Activated CD8-positive, alpha-beta memory T cell treated with anti-CD3 and anti-CD28 coated beads, Interleukin-2, amount 10 ng/mL, durations not matched to agents 7 days and 5 days (primary cell): ENCODE data around the gene ELF2. TPM values are rescaled to one million over a fixed set of nuclear protein-coding genes. Genes with fewer than 3 reads are reported as not detected.
"Not testable (repeated sequence)": the region's sequence is repeated elsewhere in the genome, so short reads cannot be mapped to it uniquely, and the experiment has no call there.

ENCODE experiments used
- ATAC-seq: fragments of 150-1000 bp; cut with Tn5 transposase; one replicate; pipeline ENCODE4 v1.10.0; 2021; ENCODE audit warnings: moderate library complexity
- CTCF ChIA-PET: fragments of 350-600 bp; sonication (Branson Sonifier 250); formaldehyde crosslinking; loops from one replicate; lab custom pipeline; 2021; ENCODE audit warnings: antibody characterized with exemption; lab: Charles Lee
- DNase-seq: peaks from one replicate; pipeline ENCODE4 v3.0.0-alpha.2; 2020
- H3K27ac Mint-ChIP-seq: one replicate; pipeline ENCODE4 v1.8.0; 2021; ENCODE audit warnings: mild to moderate bottlenecking, mixed read lengths
- H3K27me3 Mint-ChIP-seq: one replicate; pipeline ENCODE4 v1.8.0; 2021; ENCODE audit warnings: mixed read lengths
- H3K36me3 Mint-ChIP-seq: one replicate; pipeline ENCODE4 v1.8.0; 2021; ENCODE audit warnings: mild to moderate bottlenecking, mixed read lengths
- H3K4me1 Mint-ChIP-seq: one replicate; pipeline ENCODE4 v1.8.0; 2021; ENCODE audit warnings: mixed read lengths
- H3K4me3 Mint-ChIP-seq: one replicate; pipeline ENCODE4 v1.8.0; 2021; ENCODE audit warnings: mild to moderate bottlenecking, moderate library complexity, mixed read lengths
- H3K9me3 Mint-ChIP-seq: one replicate; pipeline ENCODE4 v1.8.0; 2022; ENCODE audit warnings: low read depth, mixed read lengths
- total RNA-seq, 2 experiments: library from RNA; stranded (reverse); gene quantifications; one replicate each; pipeline ENCODE4 v1.2.3, GENCODE V29; 2021

ELF2 gene
- total RNA-seq, 2 experiments from 2014 or later, result 27.3 to 39.8 TPM

GRCh38 chr4:139175646-139176301 is 1.2 kb downstream of the ELF2 start:
- DNase-seq, result no peak
- H3K27ac Mint-ChIP-seq, result peak overlapping the region; percentile 30
- ATAC-seq, result no peak
- no peaks in the 10 kb centered on the region for H3K36me3 Mint-ChIP-seq
- peaks cover 27% of the 10 kb centered on the region for H3K27me3 Mint-ChIP-seq
- H3K9me3 Mint-ChIP-seq, result no peaks in the 10 kb centered on the region
- CTCF ChIA-PET, result interaction anchor here (0.7 to 3.6 kb wide), 5 partner anchors 76 to 120 kb away, joined by 3 to 18 read pairs (median 3); no protein-coding TSS in a partner anchor
- H3K4me3 Mint-ChIP-seq, result peak overlapping the region; percentile 75
- H3K4me1 Mint-ChIP-seq, result peaks cover 26% of the 10 kb centered on the region

- Mint-ChIP-seq H3K9me3 (no peaks in the 10 kb centered on the region), H3K4me3 (no peak overlapping the region)
These were observed 4.9 kb downstream of the ELF2 start for GRCh38 chr4:139171876-139172691.

DNA sequence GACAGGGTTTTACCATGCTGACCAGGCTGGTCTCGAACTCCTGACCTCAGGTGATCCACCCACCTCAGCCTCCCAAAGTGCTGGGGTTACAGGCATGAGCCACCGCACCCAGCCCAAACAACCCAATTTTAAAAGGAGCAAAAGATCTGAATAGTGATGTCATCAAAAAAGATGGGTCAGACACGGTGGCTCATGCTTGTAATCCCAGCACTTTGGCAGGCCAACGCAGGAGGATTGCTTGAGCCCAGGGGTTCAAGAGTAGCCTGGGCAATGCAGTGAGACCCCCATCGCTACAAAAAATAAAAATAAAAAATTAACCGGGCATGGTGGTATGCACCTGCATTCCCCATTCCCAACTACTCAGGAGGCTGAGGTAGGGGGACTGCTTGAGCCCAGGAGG is 6.1 kb downstream of the ELF2 start:
- Mint-ChIP-seq H3K36me3 (no peaks in the 10 kb centered on the region), H3K4me1 (peaks cover 16% of the 10 kb centered on the region), H3K27ac (no peak overlapping the region), H3K27me3 (peaks cover 14% of the 10 kb centered on the region), H3K9me3 (no peaks in the 10 kb centered on the region), H3K4me3 (no peak overlapping the region)
- DNase-seq, result no peak
- no peak for ATAC-seq
- CTCF ChIA-PET, result no interaction called here

More at GRCh38 chr4:139171876-139172691, 4.9 kb downstream of the ELF2 start:
- H3K27me3 Mint-ChIP-seq, result peaks cover 16% of the 10 kb centered on the region
- H3K27ac Mint-ChIP-seq, result no peak overlapping the region
- no peak for ATAC-seq
- no peaks in the 10 kb centered on the region for H3K36me3 Mint-ChIP-seq
- H3K4me1 Mint-ChIP-seq, result peaks cover 18% of the 10 kb centered on the region
- CTCF ChIA-PET, result interaction anchor here (0.6 to 1.2 kb wide), 3 partner anchors 44 to 74 kb away, joined by 3 read pairs; no protein-coding TSS in a partner anchor
- no peak for DNase-seq

GRCh38 chr4:139167774-139168444 is 9.1 kb downstream of the ELF2 start:
- DNase-seq (no peak), ATAC-seq (no peak)
- Mint-ChIP-seq H3K36me3 (no peaks in the 10 kb centered on the region), H3K27me3 (no peaks in the 10 kb centered on the region), H3K9me3 (no peaks in the 10 kb centered on the region), H3K4me3 (no peak overlapping the region), H3K4me1 (peaks cover 16% of the 10 kb centered on the region), H3K27ac (no peak overlapping the region)
- CTCF ChIA-PET, result interaction anchor here (0.7 to 1.9 kb wide), 6 partner anchors 9 to 137 kb away, joined by 3 to 4 read pairs (median 3); no protein-coding TSS in a partner anchor

DNA sequence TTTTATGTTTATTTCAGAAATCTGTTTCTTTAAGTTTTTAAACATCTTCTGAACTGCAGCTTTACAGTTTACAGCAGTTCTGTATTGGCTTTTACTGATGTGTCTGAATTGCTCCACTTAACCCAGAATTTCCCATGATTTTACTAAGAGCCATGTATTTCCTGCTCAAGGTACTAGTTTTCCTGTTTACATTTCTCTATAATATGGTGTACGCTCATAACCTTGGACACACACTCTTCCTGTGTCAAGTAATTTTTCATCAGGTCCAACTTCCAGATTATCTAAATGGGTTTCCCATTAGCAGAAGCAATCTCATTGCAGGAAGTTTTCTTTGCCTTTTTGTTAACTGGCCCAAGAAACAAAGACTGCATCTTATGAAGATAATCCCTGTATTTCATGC is 12.3 kb downstream of the ELF2 start:
- Mint-ChIP-seq H3K27ac (no peak overlapping the region), H3K4me1 (peaks cover 11% of the 10 kb centered on the region), H3K27me3 (no peaks in the 10 kb centered on the region), H3K9me3 (no peaks in the 10 kb centered on the region), H3K36me3 (no peaks in the 10 kb centered on the region), H3K4me3 (no peak overlapping the region)
- CTCF ChIA-PET, result interaction anchor here (1.4 kb wide), 1 partner anchor 16 kb away, joined by 3 read pairs; no protein-coding TSS in a partner anchor
- no peak for ATAC-seq
- no peak for DNase-seq

DNA sequence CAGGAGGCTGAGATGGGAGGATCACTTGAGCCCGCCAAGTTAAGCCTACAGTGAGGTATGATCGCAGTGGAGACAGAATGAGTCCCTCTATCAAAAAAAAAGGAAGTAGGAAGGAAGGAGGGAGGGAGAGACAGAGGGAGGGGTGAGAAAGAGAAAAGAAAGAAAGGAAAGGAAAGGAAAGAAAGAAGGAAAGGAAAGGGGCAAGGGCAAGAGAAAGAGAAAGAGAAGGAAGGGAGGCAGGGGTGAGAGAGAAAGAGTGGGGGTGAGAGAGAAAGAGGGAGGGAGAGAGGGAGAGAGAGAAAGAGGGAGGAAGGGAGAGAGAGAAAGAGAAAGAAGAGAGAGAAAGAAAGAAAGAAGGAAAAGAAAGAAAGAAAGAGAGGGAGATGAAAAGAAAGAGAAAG is 13.2 kb downstream of the ELF2 start:
- no peak overlapping the region for H3K27ac Mint-ChIP-seq
- CTCF ChIA-PET, result no interaction called here
- no peak overlapping the region for H3K4me3 Mint-ChIP-seq
- H3K27me3 Mint-ChIP-seq, result no peaks in the 10 kb centered on the region
- no peak for ATAC-seq
- H3K9me3 Mint-ChIP-seq, result no peaks in the 10 kb centered on the region
- no peak for DNase-seq
- peaks cover 11% of the 10 kb centered on the region for H3K4me1 Mint-ChIP-seq
- H3K36me3 Mint-ChIP-seq, result no peaks in the 10 kb centered on the region

DNA sequence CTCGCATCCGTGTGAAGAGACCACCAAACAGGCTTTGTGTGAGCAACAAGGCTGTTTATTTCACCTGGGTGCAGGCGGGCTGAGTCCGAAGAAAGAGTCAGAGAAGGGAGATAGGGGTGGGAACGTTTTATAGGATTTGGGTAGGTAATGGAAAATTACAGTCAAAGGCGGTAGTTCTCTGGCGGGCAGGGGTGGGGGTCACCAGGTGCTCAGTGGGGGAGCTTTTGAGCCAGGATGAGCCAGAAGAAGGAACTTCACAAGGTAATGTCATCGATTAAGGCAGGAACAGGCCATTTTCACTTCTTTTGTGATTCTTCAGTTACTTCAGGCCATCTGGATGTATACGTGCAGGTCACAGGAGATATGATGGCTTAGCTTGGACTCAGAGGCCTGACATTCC is 19.0 kb downstream of the ELF2 start:
- not testable (repeated sequence) for H3K27ac Mint-ChIP-seq, H3K4me1 Mint-ChIP-seq, ATAC-seq, H3K4me3 Mint-ChIP-seq, DNase-seq, H3K27me3 Mint-ChIP-seq, H3K9me3 Mint-ChIP-seq, H3K36me3 Mint-ChIP-seq
- CTCF ChIA-PET, result interaction anchor here (1.4 kb wide), 1 partner anchor 10 kb away, joined by 3 read pairs; no protein-coding TSS in a partner anchor

- H3K27me3 Mint-ChIP-seq, result peaks cover 2% of the 10 kb centered on the region
- H3K9me3 Mint-ChIP-seq, result no peaks in the 10 kb centered on the region
- CTCF ChIA-PET, result interaction anchor here (0.9 kb wide), 1 partner anchor 124 kb away, joined by 3 read pairs; no protein-coding TSS in a partner anchor
- H3K36me3 Mint-ChIP-seq, result peaks cover 2% of the 10 kb centered on the region
- no peak for ATAC-seq
- H3K4me1 Mint-ChIP-seq, result no peaks in the 10 kb centered on the region
- no peak for DNase-seq
- no peak overlapping the region for H3K27ac Mint-ChIP-seq
- no peak overlapping the region for H3K4me3 Mint-ChIP-seq
These were observed 22.0 kb downstream of the ELF2 start for GRCh38 chr4:139154952-139155557.

DNA sequence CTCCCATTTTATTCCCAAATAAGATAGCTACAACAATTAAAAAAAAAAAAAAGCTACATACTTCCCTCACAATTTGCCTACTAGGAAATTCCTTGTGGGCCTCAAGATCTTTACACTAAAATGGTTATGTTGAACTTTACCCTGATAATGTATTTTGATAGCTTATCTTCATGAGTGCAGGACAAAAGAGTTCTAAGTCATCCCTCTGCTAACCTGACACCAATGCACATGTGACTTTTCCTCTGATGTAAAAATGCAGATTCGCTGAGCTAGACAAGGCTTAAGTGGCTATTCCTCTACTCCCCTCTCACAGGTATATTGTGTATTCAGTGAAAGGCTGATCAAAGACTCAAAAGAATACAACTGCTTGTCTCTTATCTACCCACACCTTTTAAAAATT is 22.5 kb downstream of the ELF2 start:
- ATAC-seq (no peak), DNase-seq (no peak)
- H3K27ac Mint-ChIP-seq, result no peak overlapping the region
- H3K4me3 Mint-ChIP-seq, result no peak overlapping the region
- H3K4me1 Mint-ChIP-seq, result no peaks in the 10 kb centered on the region
- CTCF ChIA-PET, result interaction anchor here (0.9 kb wide), 1 partner anchor 124 kb away, joined by 3 read pairs; no protein-coding TSS in a partner anchor
- H3K9me3 Mint-ChIP-seq, result no peaks in the 10 kb centered on the region
- peaks cover 2% of the 10 kb centered on the region for H3K36me3 Mint-ChIP-seq
- peaks cover 2% of the 10 kb centered on the region for H3K27me3 Mint-ChIP-seq

DNA sequence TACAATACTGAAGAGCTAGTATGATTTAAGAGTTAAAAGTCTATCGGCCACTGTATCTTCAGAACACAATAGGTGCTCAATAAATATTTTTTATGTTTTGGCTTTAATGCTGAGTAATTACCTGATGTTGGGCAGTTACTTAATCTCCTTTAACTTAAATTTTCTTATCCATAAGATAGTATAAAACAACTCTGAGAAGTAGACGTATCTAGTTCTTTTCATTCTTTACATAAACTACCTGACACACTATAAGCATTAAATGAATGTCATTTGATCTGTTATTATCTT is 22.9 kb downstream of the ELF2 start:
- Mint-ChIP-seq H3K36me3 (peaks cover 2% of the 10 kb centered on the region), H3K4me1 (no peaks in the 10 kb centered on the region), H3K4me3 (no peak overlapping the region), H3K9me3 (no peaks in the 10 kb centered on the region), H3K27me3 (peaks cover 2% of the 10 kb centered on the region), H3K27ac (no peak overlapping the region)
- CTCF ChIA-PET, result no interaction called here
- ATAC-seq (no peak), DNase-seq (no peak)

DNA sequence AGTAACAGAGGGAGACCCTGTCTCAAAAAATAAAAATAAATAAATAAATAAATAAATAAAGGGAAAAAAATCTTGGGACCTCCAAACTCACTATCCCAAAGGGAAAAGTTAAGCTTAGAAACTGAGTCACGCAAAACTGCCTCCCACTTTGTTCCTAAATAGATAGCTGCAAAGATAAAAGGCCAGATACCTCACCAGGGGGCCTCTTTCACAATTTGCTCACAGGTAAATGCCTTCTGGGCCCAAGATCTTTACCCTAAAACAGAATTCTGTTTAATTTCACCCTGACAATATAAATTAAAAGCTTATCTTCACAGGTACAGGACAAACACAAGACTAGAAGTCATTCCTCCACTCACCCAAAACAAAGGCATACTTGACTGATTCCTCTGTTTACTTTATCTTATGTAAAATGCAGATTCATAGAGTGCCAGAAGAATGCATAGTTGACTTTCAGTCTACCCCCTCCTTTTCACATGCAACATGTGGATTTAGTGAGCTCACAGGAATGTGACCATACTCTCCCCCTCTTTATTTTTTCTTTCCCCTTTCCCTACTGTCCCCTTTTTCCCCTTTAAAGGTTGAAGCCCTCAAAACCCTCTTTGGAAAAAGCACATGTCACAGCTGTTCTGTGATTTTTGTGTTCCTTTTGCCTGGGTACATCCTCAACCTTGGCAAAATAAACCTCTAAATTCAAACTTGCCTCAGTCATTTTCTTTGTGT is 23.4 kb downstream of the ELF2 start:
- H3K9me3 Mint-ChIP-seq, result no peaks in the 10 kb centered on the region
- H3K27ac Mint-ChIP-seq, result no peak overlapping the region
- H3K36me3 Mint-ChIP-seq, result peaks cover 2% of the 10 kb centered on the region
- ATAC-seq (no peak), DNase-seq (no peak)
- H3K27me3 Mint-ChIP-seq, result peaks cover 2% of the 10 kb centered on the region
- no peaks in the 10 kb centered on the region for H3K4me1 Mint-ChIP-seq
- H3K4me3 Mint-ChIP-seq, result no peak overlapping the region
- CTCF ChIA-PET, result no interaction called here

DNA sequence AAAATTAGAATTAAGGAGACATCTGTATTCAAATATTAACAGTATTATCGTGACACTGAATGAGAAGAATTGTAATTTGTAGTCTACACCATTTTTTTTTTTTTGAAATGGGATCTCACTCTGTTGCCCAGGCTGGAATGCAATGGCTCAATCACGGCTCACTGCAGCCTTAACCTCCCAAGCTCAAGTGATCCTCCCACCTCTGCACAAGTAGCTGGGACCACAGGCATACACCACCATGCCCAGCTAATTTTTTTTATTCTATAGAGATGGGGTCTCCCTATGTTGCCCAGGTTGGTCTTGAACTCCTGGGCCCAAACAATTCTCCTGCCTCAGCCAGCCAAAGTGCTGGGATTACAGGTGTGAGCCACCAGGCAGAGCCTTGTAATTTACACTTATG is 24.8 kb downstream of the ELF2 start:
- CTCF ChIA-PET, result interaction anchor here (1.2 kb wide), 1 partner anchor 121 kb away, joined by 3 read pairs; no protein-coding TSS in a partner anchor
- H3K27ac Mint-ChIP-seq, result no peak overlapping the region
- DNase-seq (no peak), ATAC-seq (no peak)
- peaks cover under 1% of the 10 kb centered on the region for H3K4me1 Mint-ChIP-seq
- H3K36me3 Mint-ChIP-seq, result peaks cover under 1% of the 10 kb centered on the region
- H3K9me3 Mint-ChIP-seq, result no peaks in the 10 kb centered on the region
- no peak overlapping the region for H3K4me3 Mint-ChIP-seq
- H3K27me3 Mint-ChIP-seq, result peaks cover 2% of the 10 kb centered on the region
